ENCODE results near the gene SDK2.

The SDK2 gene

GRCh38 chr17:73644145-73645049 is at the start of gene SDK2:
SDK2 (minus strand) TSS chr17:73644445; CDS start chr17:73644088, 357 bp downstream.
- DNase-seq, result no peak

- no peak for DNase-seq
Observed at GRCh38 chr17:73693071-73693470, 48.8 kb upstream of the SDK2 start.

- no peak for DNase-seq
Observed at GRCh38 chr17:73691321-73691766, 47.1 kb upstream of the SDK2 start.

- peak; percentile 27 to 55 for DNase-seq
Observed at GRCh38 chr17:73690676-73691075, 46.4 kb upstream of the SDK2 start.

- no peak for DNase-seq
Observed at GRCh38 chr17:73689596-73690275, 45.5 kb upstream of the SDK2 start.

GRCh38 chr17:73686961-73687360 is 42.7 kb upstream of the SDK2 start:
- no peak for DNase-seq

GRCh38 chr17:73686126-73686525 is 41.9 kb upstream of the SDK2 start:
- no peak for DNase-seq

- no peak for DNase-seq
Observed at GRCh38 chr17:73684183-73684582, 39.9 kb upstream of the SDK2 start.

GRCh38 chr17:73683771-73684170 is 39.5 kb upstream of the SDK2 start:
- DNase-seq, result no peak

- no peak for DNase-seq
Observed at GRCh38 chr17:73681946-73682345, 37.7 kb upstream of the SDK2 start.

GRCh38 chr17:73679476-73679875 is 35.2 kb upstream of the SDK2 start:
- DNase-seq, result no peak

- DNase-seq, result no peak
Observed at GRCh38 chr17:73678999-73679398, 34.8 kb upstream of the SDK2 start.

- DNase-seq, result no peak
Observed at GRCh38 chr17:73669771-73670170, 25.5 kb upstream of the SDK2 start.

- DNase-seq, result peak in 1 of 2 donors; percentile 38
Observed at GRCh38 chr17:73667181-73667959, 23.1 kb upstream of the SDK2 start.

GRCh38 chr17:73663614-73664013 is 19.4 kb upstream of the SDK2 start:
- no peak for DNase-seq

GRCh38 chr17:73660366-73660765 is 16.1 kb upstream of the SDK2 start:
- no peak for DNase-seq

GRCh38 chr17:73658821-73659515 is 14.7 kb upstream of the SDK2 start:
- no peak for DNase-seq

GRCh38 chr17:73657473-73658116 is 13.3 kb upstream of the SDK2 start:
- peak in 1 of 2 donors; percentile 53 for DNase-seq

GRCh38 chr17:73654241-73654640 is 10.0 kb upstream of the SDK2 start:
- no peak for DNase-seq

- DNase-seq, result no peak
Observed at GRCh38 chr17:73653810-73654209, 9.6 kb upstream of the SDK2 start.

- DNase-seq, result no peak
Observed at GRCh38 chr17:73652886-73653480, 8.7 kb upstream of the SDK2 start.
